Activated naive CD8-positive, alpha-beta T cell treated with anti-CD3 and anti-CD28 coated beads, Interleukin-2, amount 10 ng/mL, durations not matched to agents 7 days and 5 days (primary cell): ENCODE results near the gene GLRX3. TPM values are rescaled to one million over a fixed set of nuclear protein-coding genes. Genes with fewer than 3 reads are reported as not detected.
A peak's percentile ranks its signal among the peaks of the same experiment; 100 is the strongest.

Experiments
- ATAC-seq: fragments of 150-1000 bp; cut with Tn5 transposase; one replicate; pipeline ENCODE4 v1.10.0; 2021; ENCODE audit warnings: low read depth, moderate library complexity
- POLR2A ChIA-PET: fragments of 350-600 bp; sonication (Branson Sonifier 250); formaldehyde crosslinking; loops from one replicate; lab custom pipeline; 2021; ENCODE audit warnings: antibody characterized with exemption; lab: Charles Lee
- DNase-seq: peaks from one replicate; pipeline ENCODE4 v3.0.0; 2021
- H3K27ac Mint-ChIP-seq: one replicate; pipeline ENCODE4 v1.8.0; 2022; ENCODE audit warnings: mild to moderate bottlenecking, mixed read lengths
- H3K27me3 Mint-ChIP-seq: one replicate; pipeline ENCODE4 v1.8.0; 2022; ENCODE audit warnings: mild to moderate bottlenecking, moderate library complexity, mixed read lengths
- H3K36me3 Mint-ChIP-seq: one replicate; pipeline ENCODE4 v1.8.0; 2021; ENCODE audit warnings: mild to moderate bottlenecking, mixed read lengths
- H3K4me1 Mint-ChIP-seq: one replicate; pipeline ENCODE4 v1.8.0; 2021; ENCODE audit warnings: mixed read lengths
- H3K4me3 Mint-ChIP-seq: one replicate; pipeline ENCODE4 v1.8.0; 2022; ENCODE audit warnings: mild to moderate bottlenecking, moderate library complexity, mixed read lengths
- H3K9me3 Mint-ChIP-seq: one replicate; pipeline ENCODE4 v1.8.0; 2021; ENCODE audit warnings: mixed read lengths
- total RNA-seq, 2 experiments: library from RNA; stranded (reverse); gene quantifications; one replicate each; pipeline ENCODE4 v1.2.3, GENCODE V29; 2021

The GLRX3 gene
- total RNA-seq, 2 experiments from 2014 or later: 55.5 to 60.2 TPM

DNA sequence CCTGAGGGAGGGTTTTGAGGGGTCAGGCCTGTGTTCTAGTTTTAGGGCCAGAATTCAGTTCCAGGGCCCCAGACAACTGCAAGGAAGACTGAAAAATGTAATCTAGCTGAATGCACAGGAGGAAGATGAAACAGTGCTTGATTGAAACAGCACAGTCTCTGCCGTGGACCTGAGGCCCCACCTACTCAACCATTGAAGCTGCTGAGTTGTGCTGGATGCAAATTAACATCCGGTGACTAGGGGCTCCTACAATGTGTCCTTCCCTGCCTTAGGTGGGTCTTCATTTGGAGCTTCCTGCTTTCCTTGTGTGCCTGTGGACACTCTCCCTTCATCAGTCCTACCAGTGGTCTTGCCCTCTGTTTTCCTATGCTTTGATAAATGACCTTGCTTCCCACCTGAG, 5.7 kb downstream of the GLRX3 start:
- H3K27ac Mint-ChIP-seq: peak overlapping the region; percentile 67
- no peaks in the 10 kb centered on the region for H3K27me3 Mint-ChIP-seq
- peak; percentile 71 for ATAC-seq
- H3K9me3 Mint-ChIP-seq: no peaks in the 10 kb centered on the region
- POLR2A ChIA-PET: interaction anchor here (1.0 to 1.7 kb wide), 2 partner anchors 30 to 32 kb away, joined by 3 to 11 read pairs; partner anchors contain the start of gene C10orf143
- H3K36me3 Mint-ChIP-seq: peaks cover 30% of the 10 kb centered on the region
- peaks cover 56% of the 10 kb centered on the region for H3K4me1 Mint-ChIP-seq
- DNase-seq: no peak
- H3K4me3 Mint-ChIP-seq: peak overlapping the region; percentile 37

DNA sequence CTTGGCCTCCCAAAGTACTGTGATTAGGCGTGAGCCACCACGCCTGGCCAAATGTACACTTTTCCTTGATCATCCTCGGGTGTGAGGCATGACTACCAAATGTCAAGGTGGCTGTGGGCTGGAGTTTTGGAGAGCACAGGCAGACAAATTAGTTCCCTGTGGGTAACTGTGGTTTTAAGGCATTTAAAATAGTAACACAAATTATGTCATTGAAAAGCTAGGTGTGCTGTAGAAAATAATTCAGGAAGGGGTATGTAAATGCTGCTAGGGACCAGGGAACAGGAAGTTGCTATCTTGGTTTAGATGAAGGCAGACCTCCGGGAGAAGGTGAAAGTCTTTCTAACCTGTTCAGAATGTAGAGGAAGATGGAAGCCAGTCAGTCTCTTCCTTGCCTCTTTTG, 9.9 kb downstream of the GLRX3 start:
- peak overlapping the region; percentile 8 for H3K27ac Mint-ChIP-seq
- DNase-seq: no peak
- peaks cover 46% of the 10 kb centered on the region for H3K36me3 Mint-ChIP-seq
- POLR2A ChIA-PET: interaction anchor here (1.0 kb wide), 1 partner anchor 35 kb away, joined by 3 read pairs; the partner anchor contains the start of gene C10orf143
- no peaks in the 10 kb centered on the region for H3K9me3 Mint-ChIP-seq
- no peak for ATAC-seq
- H3K27me3 Mint-ChIP-seq: no peaks in the 10 kb centered on the region
- H3K4me3 Mint-ChIP-seq: peak overlapping the region; percentile 45
- peaks cover 31% of the 10 kb centered on the region for H3K4me1 Mint-ChIP-seq

DNA sequence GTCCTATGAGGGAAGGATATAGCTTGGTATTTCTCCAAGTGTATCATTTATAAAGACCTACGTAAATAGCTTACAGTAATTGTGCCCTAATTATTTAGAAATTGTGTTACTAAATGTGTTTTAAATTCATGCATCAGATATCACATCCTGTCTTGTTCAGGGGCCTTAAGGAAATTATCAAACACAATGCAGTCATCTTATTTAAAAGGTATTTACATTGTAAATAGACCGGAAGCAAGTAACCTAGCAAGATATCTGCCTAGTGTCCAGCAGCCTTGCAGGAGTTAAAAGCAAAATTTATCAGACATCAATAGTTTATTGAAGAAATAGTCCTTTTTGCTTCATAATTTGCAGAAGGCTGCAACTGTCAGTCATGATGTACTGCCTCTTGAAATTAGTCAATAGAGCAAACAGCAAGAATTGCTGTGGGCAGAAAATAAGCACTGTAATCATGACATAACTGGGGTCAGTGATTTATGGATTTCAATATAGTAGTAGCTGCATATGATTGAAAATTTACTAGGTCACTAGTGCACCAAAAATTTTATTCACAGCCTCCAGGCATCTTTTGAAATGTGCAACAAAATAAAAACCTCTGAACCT, 23.1 kb downstream of the GLRX3 start:
- no peak for DNase-seq
- H3K36me3 Mint-ChIP-seq: peaks cover 20% of the 10 kb centered on the region

DNA sequence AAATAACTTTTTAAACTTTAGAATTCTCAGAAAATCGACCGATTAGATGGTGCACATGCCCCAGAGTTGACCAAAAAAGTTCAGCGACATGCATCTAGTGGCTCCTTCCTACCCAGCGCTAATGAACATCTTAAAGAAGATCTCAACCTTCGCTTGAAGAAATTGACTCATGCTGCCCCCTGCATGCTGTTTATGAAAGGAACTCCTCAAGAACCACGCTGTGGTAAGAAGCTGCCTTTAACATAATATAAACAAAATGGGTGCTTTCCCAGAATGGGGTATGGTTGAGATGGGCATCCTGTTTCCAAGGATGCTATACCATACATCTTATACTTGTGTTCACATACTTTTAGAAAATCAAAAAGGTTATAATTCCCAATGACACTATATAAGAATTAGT, 24.6 kb downstream of the GLRX3 start:
- Mint-ChIP-seq H3K27me3 (no peaks in the 10 kb centered on the region), H3K27ac (no peak overlapping the region), H3K9me3 (no peaks in the 10 kb centered on the region), H3K4me1 (peaks cover 13% of the 10 kb centered on the region), H3K36me3 (peaks cover 9% of the 10 kb centered on the region), H3K4me3 (no peak overlapping the region)
- ATAC-seq (peak; percentile 52), DNase-seq (no peak)
- POLR2A ChIA-PET: no interaction called here

More for the DNA sequence above, 23.1 kb downstream of the GLRX3 start:
- Mint-ChIP-seq H3K9me3 (no peaks in the 10 kb centered on the region), H3K4me3 (no peak overlapping the region), H3K27me3 (no peaks in the 10 kb centered on the region), H3K27ac (no peak overlapping the region), H3K4me1 (peaks cover 14% of the 10 kb centered on the region)
- POLR2A ChIA-PET: interaction anchor here (0.6 to 1.1 kb wide), 2 partner anchors 9 to 22 kb away, joined by 3 read pairs; no protein-coding TSS in a partner anchor
- no peak for ATAC-seq

DNA sequence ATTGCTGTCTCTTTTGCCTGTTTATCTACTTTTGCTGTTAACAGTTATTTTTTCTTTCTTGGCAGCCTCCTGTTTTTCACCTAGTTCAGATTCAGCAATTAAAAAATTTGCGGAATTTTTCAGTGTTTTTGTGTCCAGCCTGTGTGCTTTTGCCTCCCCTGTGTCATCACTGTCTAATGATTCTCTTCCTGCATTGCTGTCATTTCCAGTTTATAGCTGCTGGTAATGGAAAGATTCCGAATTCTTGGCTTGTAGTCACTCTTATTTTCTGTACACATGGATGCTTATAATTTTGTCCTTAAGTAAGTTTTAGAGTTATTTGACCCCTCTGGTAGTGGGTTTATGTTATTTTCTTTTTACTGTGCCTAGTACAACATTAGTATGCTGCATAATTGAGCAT, 25.1 kb downstream of the GLRX3 start:
- no peak for DNase-seq
- Mint-ChIP-seq H3K4me3 (no peak overlapping the region), H3K36me3 (peaks cover 8% of the 10 kb centered on the region), H3K4me1 (peaks cover 13% of the 10 kb centered on the region), H3K27me3 (no peaks in the 10 kb centered on the region), H3K27ac (no peak overlapping the region), H3K9me3 (no peaks in the 10 kb centered on the region)
- no peak for ATAC-seq
- POLR2A ChIA-PET: no interaction called here

DNA sequence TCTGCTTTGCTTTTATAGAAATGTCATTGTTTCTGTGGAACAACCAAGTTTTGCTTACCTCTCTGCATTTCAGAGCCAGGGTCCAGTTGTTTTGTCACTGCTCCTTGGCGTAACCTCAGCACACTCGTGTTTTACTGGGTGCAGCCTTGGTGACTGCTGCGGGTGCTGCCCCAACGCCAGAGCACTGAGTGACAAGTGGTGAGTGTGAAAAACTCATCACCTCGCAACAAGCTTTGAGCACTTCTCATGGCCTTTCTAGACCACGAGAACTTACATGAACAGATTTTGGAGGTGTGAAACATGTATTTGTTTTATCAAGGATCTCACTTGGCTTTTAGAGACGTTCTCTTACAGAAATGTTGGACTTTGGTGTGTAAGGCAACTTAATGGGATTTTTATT, 31.0 kb downstream of the GLRX3 start:
- Mint-ChIP-seq H3K9me3 (no peaks in the 10 kb centered on the region), H3K4me1 (peaks cover 30% of the 10 kb centered on the region), H3K27ac (no peak overlapping the region), H3K27me3 (no peaks in the 10 kb centered on the region), H3K36me3 (peaks cover 28% of the 10 kb centered on the region), H3K4me3 (no peak overlapping the region)
- ATAC-seq (no peak), DNase-seq (no peak)
- POLR2A ChIA-PET: no interaction called here

DNA sequence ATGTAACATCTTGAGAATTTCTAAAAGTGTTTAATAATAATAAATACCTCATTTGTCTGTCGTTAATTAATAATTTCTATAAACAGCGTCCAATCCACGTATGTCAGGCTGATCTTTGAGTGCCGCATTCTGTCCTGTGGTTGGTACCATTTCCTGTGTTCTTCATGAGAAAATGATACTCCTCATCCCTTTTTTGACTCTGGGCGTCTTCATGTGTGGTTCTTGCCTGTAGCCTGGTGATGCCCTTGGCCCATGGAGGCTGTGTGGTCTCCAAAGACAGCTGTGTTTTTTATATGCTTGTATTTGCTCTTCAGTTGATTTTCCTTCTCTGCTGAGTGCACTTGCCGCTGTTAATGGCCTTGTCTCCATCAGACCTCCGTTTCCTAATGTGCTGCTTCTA, 31.5 kb downstream of the GLRX3 start:
- Mint-ChIP-seq H3K9me3 (no peaks in the 10 kb centered on the region), H3K4me3 (no peak overlapping the region), H3K4me1 (peaks cover 30% of the 10 kb centered on the region), H3K36me3 (peaks cover 28% of the 10 kb centered on the region), H3K27me3 (no peaks in the 10 kb centered on the region), H3K27ac (no peak overlapping the region)
- POLR2A ChIA-PET: no interaction called here
- ATAC-seq (no peak), DNase-seq (no peak)

DNA sequence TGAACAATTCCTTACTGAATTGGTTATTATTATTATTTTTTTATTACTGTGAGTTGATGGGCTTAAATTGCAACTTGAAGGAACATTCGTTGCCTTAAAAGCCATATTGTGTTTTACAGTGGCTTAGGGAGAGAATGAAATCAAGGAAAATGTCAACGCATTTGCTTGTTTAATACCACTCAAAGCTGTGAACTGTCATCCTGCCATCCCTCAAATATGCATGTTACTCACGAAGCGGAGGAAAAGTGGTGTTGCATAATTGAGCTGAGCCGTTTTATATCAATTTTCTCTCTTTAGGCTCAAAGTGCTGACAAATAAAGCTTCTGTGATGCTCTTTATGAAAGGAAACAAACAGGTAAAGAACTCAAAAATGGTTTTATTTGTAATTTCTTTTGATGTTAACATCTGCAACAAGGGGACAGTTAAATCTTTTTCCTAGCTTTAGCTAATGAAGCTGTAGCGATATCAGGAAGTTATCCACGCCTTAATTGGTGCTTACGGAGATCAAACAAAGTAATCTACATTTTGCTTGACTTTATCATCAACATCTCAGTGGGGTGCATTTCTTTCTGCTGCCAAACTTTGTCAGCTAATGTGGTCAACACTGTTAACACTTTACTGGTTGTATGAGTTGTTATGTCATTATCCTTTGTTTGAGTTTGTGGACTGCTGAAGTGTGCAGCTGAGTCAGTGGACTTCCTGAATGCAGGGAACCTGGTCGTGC, 33.1 kb downstream of the GLRX3 start:
- peaks cover 42% of the 10 kb centered on the region for H3K36me3 Mint-ChIP-seq
- POLR2A ChIA-PET: interaction anchor here (1.0 kb wide), 1 partner anchor 58 kb away, joined by 4 read pairs; the partner anchor contains the start of gene C10orf143
- no peak for ATAC-seq
- no peak overlapping the region for H3K4me3 Mint-ChIP-seq
- H3K9me3 Mint-ChIP-seq: no peaks in the 10 kb centered on the region
- no peak for DNase-seq
- H3K27ac Mint-ChIP-seq: no peak overlapping the region
- peaks cover 2% of the 10 kb centered on the region for H3K27me3 Mint-ChIP-seq
- H3K4me1 Mint-ChIP-seq: peaks cover 30% of the 10 kb centered on the region

DNA sequence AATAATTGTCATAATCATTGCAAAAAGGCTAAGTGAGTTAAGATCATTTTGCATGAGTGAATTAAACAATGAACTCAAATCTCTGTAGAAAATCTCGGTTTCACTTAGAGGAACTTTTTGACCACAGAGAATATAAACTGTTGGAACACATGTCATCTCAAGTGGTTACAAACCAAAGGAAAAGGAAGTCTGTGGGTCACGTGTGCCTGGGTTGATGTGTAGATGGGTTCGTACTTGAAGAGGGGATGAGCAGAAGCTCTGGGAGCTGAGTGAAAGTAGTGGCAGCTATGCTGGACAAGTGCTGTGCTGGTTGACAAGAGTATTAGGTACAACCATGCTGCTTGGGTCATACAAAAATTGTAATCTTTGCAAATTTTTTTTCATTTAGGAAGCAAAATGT, 35.0 kb downstream of the GLRX3 start:
- ATAC-seq (peak; percentile 93), DNase-seq (no peak)
- no peaks in the 10 kb centered on the region for H3K9me3 Mint-ChIP-seq
- H3K27me3 Mint-ChIP-seq: peaks cover 2% of the 10 kb centered on the region
- POLR2A ChIA-PET: interaction anchor here (0.6 to 1.2 kb wide), 2 partner anchors 8 to 60 kb away, joined by 3 read pairs; partner anchors contain the start of gene C10orf143
- peaks cover 33% of the 10 kb centered on the region for H3K4me1 Mint-ChIP-seq
- peak overlapping the region; percentile 54 for H3K27ac Mint-ChIP-seq
- H3K36me3 Mint-ChIP-seq: peaks cover 50% of the 10 kb centered on the region
- peak overlapping the region; percentile 40 for H3K4me3 Mint-ChIP-seq

DNA sequence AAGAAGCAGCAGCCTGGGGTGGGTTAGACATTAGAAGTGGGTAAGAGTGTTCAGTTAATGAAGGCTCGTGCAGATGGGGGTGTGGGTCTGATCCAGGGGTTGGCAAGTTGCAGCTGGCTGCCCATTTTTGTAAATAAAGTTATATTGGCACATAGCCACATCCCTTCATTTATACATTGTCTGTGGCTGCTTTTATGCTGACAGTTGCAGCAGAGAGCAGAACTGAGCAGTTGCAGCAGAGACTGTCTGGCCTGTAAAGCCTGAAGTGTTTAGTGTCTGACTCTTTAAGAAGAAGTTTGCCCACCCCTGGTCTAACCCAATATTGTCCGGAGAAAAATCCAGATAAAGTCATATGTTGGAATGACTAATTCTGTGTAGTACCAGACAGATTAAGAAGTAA, 38.1 kb downstream of the GLRX3 start:
- Mint-ChIP-seq H3K27me3 (peaks cover 2% of the 10 kb centered on the region), H3K27ac (no peak overlapping the region), H3K9me3 (no peaks in the 10 kb centered on the region), H3K4me1 (peaks cover 24% of the 10 kb centered on the region), H3K4me3 (no peak overlapping the region), H3K36me3 (peaks cover 38% of the 10 kb centered on the region)
- ATAC-seq (no peak), DNase-seq (no peak)
- POLR2A ChIA-PET: no interaction called here

DNA sequence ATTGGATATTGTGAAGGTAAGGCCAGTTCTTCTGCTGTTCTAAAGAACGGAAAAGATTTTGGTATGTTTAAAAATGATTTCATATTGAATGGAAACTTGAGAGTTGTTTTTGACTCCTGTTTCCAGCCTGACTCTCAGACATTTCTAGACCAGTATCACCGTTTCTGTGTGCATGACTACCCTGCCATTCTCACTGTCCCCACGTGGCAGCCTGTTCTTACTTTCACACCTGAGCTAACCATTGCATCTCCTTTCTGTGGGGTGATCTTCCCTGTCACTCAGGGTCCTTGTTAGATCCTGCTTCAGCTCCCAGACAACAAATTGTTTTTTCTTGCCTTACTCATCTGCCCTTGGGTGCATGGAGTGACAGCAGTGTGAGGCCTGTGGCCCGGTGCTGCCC, 38.9 kb downstream of the GLRX3 start:
- POLR2A ChIA-PET: no interaction called here
- Mint-ChIP-seq H3K36me3 (peaks cover 34% of the 10 kb centered on the region), H3K4me1 (peaks cover 20% of the 10 kb centered on the region), H3K27me3 (peaks cover 2% of the 10 kb centered on the region), H3K27ac (no peak overlapping the region), H3K9me3 (no peaks in the 10 kb centered on the region), H3K4me3 (no peak overlapping the region)
- ATAC-seq (no peak), DNase-seq (no peak)

DNA sequence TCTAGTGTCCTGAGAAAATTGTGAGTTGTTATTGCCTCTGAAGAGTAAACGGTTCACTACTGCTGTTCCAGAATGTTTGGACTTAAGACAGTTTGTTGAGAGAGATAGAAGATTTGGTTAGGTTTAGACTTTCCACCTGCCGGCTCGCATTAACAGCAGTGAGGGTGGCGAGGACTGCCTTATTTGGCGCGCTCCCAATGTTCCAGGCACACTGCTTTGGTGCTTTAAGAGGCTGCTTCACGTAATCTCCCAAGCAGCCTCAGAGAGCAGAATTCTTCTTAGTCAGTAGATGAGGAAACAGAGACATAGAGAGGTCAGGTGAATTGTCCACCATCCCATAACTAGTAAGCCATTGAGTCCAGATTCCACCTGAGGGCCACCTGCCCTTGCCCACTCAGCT, 41.1 kb downstream of the GLRX3 start:
- Mint-ChIP-seq H3K27me3 (peaks cover 2% of the 10 kb centered on the region), H3K9me3 (no peaks in the 10 kb centered on the region), H3K27ac (no peak overlapping the region), H3K4me1 (peaks cover 8% of the 10 kb centered on the region), H3K36me3 (peaks cover 37% of the 10 kb centered on the region), H3K4me3 (no peak overlapping the region)
- POLR2A ChIA-PET: no interaction called here
- ATAC-seq (no peak), DNase-seq (no peak)

DNA sequence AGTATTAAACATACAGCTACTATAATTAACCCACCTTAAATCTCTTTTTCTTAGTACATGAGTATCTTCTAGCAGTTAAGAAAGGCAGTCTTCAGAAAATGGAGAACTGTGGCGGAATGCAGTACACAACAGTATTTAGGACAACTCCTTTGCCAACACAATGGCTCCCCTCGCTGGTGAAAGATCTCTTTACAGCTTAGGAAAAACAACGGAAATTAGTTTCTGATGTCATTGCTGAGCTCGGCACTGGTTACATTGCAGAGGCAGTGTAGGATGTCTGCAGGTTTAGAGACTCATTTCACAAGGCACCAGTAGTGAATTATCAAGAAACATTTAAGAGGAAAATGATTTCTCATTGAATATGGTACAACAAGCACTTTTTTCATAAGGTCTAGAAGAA, 43.4 kb downstream of the GLRX3 start:
- H3K27ac Mint-ChIP-seq: peak overlapping the region; percentile 51
- DNase-seq: no peak
- ATAC-seq: peak; percentile 79
- peaks cover 8% of the 10 kb centered on the region for H3K4me1 Mint-ChIP-seq
- H3K9me3 Mint-ChIP-seq: no peaks in the 10 kb centered on the region
- peaks cover 26% of the 10 kb centered on the region for H3K36me3 Mint-ChIP-seq
- no peak overlapping the region for H3K4me3 Mint-ChIP-seq
- no peaks in the 10 kb centered on the region for H3K27me3 Mint-ChIP-seq
- POLR2A ChIA-PET: interaction anchor here (0.6 to 1.0 kb wide), 3 partner anchors 8 to 70 kb away, joined by 3 to 4 read pairs (median 3); no protein-coding TSS in a partner anchor

DNA sequence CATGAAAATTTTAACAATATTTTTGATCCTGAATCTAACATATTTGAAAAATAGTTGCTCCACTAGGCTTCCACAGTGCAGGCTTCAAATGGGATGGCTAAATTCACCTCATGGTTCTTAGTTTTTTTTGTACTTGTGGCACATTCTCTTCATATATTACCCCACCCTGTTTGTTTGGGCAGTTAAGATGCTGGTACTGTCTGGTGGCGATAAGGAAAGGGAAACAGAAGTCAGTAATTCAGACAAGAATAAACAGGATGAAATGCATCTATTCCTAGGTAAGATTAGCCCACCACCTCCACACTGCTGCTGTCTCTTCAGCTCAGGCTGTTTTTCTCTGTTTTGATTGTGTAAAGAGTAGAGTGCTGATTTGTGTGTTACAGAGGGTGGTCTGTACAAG, 44.2 kb downstream of the GLRX3 start:
- no peak for ATAC-seq
- Mint-ChIP-seq H3K4me1 (peaks cover 6% of the 10 kb centered on the region), H3K36me3 (peaks cover 24% of the 10 kb centered on the region), H3K4me3 (no peak overlapping the region), H3K9me3 (no peaks in the 10 kb centered on the region), H3K27me3 (no peaks in the 10 kb centered on the region), H3K27ac (peak overlapping the region; percentile 39)
- DNase-seq: no peak
- POLR2A ChIA-PET: no interaction called here
